ENCODE measurements around the gene CRYGN.

Gene CRYGN, protein sequence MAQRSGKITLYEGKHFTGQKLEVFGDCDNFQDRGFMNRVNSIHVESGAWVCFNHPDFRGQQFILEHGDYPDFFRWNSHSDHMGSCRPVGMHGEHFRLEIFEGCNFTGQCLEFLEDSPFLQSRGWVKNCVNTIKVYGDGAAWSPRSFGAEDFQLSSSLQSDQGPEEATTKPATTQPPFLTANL

DNA sequence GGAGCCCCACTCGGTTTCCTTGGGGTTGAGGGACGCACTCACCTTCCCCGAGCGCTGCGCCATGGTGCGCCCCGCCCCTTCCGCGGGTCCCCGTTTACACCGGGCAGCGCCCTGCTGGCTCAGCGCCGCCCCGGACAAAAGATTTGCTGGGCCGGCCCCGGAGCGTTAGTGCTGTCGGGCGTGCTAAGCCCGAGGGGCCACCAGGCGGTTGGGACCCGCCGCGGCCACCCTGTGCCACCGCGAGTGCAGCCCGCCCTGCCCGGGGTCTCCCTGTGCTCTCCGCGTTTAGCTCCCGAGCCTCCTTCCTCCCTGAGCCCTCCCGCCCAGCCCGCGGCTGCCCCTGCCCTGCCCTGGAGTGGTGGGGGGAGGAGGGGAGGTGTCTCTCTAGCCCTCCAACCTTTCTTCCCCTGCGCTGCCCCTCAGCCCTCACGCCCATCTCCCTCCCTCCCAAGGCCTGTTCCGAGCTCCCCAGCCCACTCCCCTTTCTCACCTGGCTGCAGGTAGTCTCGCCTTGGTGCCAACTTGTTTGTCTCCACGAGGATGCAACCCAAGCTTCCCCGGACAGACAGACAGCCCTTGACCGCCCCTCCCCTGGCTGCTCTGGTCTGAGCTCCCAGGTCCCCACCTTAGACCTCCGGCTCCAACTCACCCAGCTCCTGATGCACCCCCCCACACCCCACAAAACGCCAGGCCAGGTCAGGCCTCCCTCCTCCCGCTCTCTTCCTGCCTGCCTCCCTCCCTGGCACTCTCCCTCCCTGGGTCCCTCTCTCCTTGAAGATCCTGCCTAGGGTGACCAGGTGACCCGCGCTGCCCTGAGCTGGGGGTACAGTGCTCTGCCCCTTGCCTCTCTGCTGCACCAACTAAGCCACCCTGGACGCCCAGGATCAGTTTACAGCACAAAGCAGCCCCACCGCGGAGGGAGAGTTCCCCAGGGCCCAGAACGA, at the start of gene CRYGN:
CRYGN (minus strand) TSS at position 287 of the 944 bp plus-strand sequence; CDS start at position 63, 224 bp downstream.
- peak within 1 kb of the TSS; percentile 17 for H3K4me3 ChIP-seq (ENCODE audit: low read depth, low read length)
- H3K27ac ChIP-seq: peak within 1 kb of the TSS; percentile 82
- peak within 1 kb of the TSS; percentile 71 for H2AFZ ChIP-seq
- H3K36me3 ChIP-seq (ENCODE audit: control insufficient read depth, insufficient read depth, low read length): no peaks in the 10 kb centered on the region
- H3K9ac ChIP-seq: no peak within 1 kb of the TSS
- TF ChIP-seq, protein P1, sequence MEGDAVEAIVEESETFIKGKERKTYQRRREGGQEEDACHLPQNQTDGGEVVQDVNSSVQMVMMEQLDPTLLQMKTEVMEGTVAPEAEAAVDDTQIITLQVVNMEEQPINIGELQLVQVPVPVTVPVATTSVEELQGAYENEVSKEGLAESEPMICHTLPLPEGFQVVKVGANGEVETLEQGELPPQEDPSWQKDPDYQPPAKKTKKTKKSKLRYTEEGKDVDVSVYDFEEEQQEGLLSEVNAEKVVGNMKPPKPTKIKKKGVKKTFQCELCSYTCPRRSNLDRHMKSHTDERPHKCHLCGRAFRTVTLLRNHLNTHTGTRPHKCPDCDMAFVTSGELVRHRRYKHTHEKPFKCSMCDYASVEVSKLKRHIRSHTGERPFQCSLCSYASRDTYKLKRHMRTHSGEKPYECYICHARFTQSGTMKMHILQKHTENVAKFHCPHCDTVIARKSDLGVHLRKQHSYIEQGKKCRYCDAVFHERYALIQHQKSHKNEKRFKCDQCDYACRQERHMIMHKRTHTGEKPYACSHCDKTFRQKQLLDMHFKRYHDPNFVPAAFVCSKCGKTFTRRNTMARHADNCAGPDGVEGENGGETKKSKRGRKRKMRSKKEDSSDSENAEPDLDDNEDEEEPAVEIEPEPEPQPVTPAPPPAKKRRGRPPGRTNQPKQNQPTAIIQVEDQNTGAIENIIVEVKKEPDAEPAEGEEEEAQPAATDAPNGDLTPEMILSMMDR (IDR thresholded peaks at IDR 0.05): no peak
- peak within 1 kb of the TSS; percentile 55 for H3K4me2 ChIP-seq (ENCODE audit: low read length)
- no peaks in the 10 kb centered on the region for H3K79me2 ChIP-seq
- H3K9me3 ChIP-seq (ENCODE audit: control insufficient read depth, low read length): no peaks in the 10 kb centered on the region
- peaks cover 15% of the 10 kb centered on the region for H3K4me1 ChIP-seq
- H3K27me3 ChIP-seq (ENCODE audit: control insufficient read depth, insufficient read depth, low read length): no peaks in the 10 kb centered on the region

DNA sequence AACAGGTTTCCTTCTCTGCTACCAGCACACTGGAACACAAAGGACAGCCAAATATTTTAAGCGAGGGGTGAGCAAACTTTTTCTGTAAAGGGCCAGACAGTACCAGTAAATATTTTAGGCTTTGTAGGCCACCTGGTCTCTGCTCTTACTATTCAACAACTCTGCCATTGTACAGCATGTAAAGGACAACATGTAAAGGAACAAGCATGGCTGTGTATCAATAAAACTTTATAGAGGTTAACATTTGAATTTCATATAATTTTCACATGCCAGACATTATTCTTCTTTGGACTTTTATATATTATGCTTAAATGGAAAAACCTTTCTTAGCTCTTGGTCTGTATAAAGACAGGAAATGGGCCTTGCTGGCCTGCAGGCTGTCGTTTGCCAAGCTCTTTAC, 49.6 kb upstream of the CRYGN start:
- H3K9ac ChIP-seq: no peak overlapping the region
- no peak overlapping the region for H3K4me2 ChIP-seq (ENCODE audit: low read length)
- H3K9me3 ChIP-seq (ENCODE audit: control insufficient read depth, low read length): no peaks in the 10 kb centered on the region
- peaks cover 10% of the 10 kb centered on the region for H3K79me2 ChIP-seq
- no peaks in the 10 kb centered on the region for H3K36me3 ChIP-seq (ENCODE audit: control insufficient read depth, insufficient read depth, low read length)
- no peak overlapping the region for H3K4me3 ChIP-seq (ENCODE audit: low read depth, low read length)
- H3K27ac ChIP-seq: no peak overlapping the region
- H3K27me3 ChIP-seq (ENCODE audit: control insufficient read depth, insufficient read depth, low read length): no peaks in the 10 kb centered on the region
- peaks cover 2% of the 10 kb centered on the region for H3K4me1 ChIP-seq
- no peak overlapping the region for H2AFZ ChIP-seq
- TF ChIP-seq, protein P1 (IDR thresholded peaks at IDR 0.05): no peak

DNA sequence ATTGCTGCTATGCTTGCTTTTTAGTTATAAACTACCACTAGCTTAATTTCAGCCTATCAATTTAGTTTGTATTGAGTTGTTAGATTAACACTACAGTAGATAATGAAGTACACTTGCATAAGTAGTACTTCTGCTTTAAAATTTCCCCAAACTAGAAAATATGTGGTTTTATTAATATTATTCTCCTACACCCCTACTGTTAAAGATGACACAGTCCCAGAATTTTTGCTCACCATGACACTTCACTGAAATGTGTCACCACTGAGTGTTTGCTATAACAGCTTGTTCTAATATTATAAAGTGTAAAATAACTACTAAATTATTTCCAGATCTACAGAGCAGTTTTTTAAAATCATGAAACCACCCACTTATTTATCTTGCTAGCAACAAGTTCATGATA, 48.2 kb upstream of the CRYGN start:
- Histone ChIP-seq H3K4me3 (ENCODE audit: low read depth, low read length) (no peak overlapping the region), H3K9ac (no peak overlapping the region), H3K27me3 (ENCODE audit: control insufficient read depth, insufficient read depth, low read length) (no peaks in the 10 kb centered on the region), H3K4me1 (peaks cover 2% of the 10 kb centered on the region), H3K36me3 (ENCODE audit: control insufficient read depth, insufficient read depth, low read length) (no peaks in the 10 kb centered on the region), H3K9me3 (ENCODE audit: control insufficient read depth, low read length) (no peaks in the 10 kb centered on the region), H3K27ac (no peak overlapping the region), H3K4me2 (ENCODE audit: low read length) (no peak overlapping the region), H2AFZ (no peak overlapping the region), H3K79me2 (peaks cover 10% of the 10 kb centered on the region)
- TF ChIP-seq, protein P1 (IDR thresholded peaks at IDR 0.05): no peak

DNA sequence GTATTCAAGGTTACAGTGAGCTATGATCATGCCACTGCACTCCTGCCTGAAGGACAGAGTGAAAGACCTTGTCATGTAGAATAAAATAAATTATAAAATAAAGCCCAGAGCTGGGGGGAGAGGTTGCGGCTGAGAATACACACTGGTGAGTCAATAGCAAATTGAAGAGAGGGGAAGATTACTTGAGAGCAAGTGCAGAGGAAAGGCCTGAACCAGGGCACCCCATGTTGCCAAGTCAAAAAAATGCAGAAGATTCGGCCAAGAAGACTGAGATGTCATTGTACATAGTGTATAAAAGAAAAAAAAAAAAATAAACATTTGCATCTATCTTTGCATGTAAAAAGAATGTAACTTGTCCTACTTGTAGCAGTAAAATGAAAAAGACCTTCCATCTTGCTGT, 47.3 kb upstream of the CRYGN start:
- no peaks in the 10 kb centered on the region for H3K9me3 ChIP-seq (ENCODE audit: control insufficient read depth, low read length)
- H3K27ac ChIP-seq: no peak overlapping the region
- no peak overlapping the region for H3K9ac ChIP-seq
- H3K27me3 ChIP-seq (ENCODE audit: control insufficient read depth, insufficient read depth, low read length): no peaks in the 10 kb centered on the region
- H3K36me3 ChIP-seq (ENCODE audit: control insufficient read depth, insufficient read depth, low read length): no peaks in the 10 kb centered on the region
- no peak overlapping the region for H3K4me3 ChIP-seq (ENCODE audit: low read depth, low read length)
- peaks cover 2% of the 10 kb centered on the region for H3K4me1 ChIP-seq
- H3K4me2 ChIP-seq (ENCODE audit: low read length): no peak overlapping the region
- TF ChIP-seq, protein P1 (IDR thresholded peaks at IDR 0.05): no peak
- peaks cover 5% of the 10 kb centered on the region for H3K79me2 ChIP-seq
- no peak overlapping the region for H2AFZ ChIP-seq

Data from parathyroid adenoma (tissue), 2 donors.